NT2/D1 (cell line): ENCODE data around the gene PHACTR2.

Experiments
- SUZ12 ChIP-seq: IDR thresholded peaks from 2 replicates; pipeline ENCODE4 v1.6.1; 2011; ENCODE audit not compliant: insufficient read length, insufficient read depth; ENCODE audit errors: extremely low read depth
- YY1 ChIP-seq: IDR thresholded peaks from 2 replicates; pipeline ENCODE4 v1.6.1; 2011; ENCODE audit not compliant: insufficient read length, insufficient read depth
- ZNF274 ChIP-seq: IDR thresholded peaks from 2 replicates; pipeline ENCODE4 v1.6.1; 2011; ENCODE audit warnings: mild to moderate bottlenecking, low read depth, low read length

- TF ChIP-seq SUZ12 (no peak), YY1 (no peak), ZNF274 (no peak)
Measured at GRCh38 chr6:143731789-143732188, 54.0 kb downstream of the PHACTR2 start.
